ENCODE data around the gene RBM20.
"Not testable (repeated sequence)": the region's sequence is repeated elsewhere in the genome, so short reads cannot be mapped to it uniquely, and the experiment has no call there.

Gene RBM20

DNA sequence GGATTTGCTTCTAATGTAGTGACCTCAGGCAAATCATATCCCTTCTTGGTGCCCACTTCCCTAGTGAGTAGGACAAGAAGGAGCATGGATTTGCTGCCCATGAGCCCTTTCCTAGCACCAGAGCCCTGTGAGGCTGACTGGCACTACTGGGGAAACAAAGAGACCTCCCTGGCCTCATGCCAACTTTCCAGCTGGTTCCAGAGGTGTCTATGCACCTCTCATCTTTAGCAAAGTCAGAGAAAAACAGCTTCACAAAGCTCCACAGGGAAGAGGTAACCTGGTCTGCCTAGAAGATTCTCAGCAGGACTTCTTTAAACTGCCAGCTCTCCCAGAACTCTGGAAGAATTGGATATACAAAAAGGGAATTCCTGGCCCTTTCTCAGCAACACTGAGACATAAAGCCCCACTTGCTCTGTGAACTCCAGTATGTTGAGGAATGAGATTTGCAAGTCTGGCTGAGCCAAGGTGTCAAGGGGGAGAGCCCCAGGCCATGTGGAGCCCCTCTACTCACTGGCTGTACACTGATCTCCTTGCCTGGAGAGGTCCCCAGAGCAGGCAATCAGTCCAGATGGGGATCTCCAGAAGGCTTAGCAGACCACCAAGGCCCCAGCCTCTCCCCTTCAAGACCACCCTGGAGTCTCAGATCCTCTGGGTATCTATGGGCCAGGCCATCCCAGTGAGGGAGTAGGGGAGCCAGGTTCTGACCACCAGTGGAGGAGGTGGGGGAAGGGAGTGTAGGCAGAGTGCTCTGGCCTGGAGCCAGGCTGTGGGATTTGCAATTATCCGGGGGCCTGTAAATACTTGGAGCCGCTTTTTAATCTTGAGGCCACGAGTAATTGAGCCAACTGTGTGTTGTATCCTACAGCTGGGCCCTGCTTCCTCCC, 24.4 kb upstream of the RBM20 start:
- DNase-seq: no peak
- in situ Hi-C loops (cut with HindIII; ENCODE audit: low pct_ligation_motif_present, low pct_unique_long_range_greater_than_20kb, low sequenced_read_pairs): no loop called here

DNA sequence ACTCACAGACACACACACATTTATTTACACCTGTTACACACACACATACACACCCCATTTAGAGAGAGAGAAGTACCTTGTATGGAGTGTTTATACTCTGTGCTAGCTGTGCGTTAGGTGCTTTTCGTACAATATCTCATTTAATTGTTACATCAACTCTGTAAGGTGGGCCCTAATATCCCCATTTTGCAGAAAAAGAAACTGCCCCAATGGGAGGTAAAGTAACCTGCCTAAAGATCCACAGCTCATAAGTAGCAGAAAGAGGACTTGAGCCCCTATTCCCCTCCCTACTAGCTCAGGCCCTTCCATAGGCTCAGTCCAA, 23.8 kb upstream of the RBM20 start:
- no peak for DNase-seq
- in situ Hi-C loops (cut with HindIII; ENCODE audit: low pct_ligation_motif_present, low pct_unique_long_range_greater_than_20kb, low sequenced_read_pairs): no loop called here

DNA sequence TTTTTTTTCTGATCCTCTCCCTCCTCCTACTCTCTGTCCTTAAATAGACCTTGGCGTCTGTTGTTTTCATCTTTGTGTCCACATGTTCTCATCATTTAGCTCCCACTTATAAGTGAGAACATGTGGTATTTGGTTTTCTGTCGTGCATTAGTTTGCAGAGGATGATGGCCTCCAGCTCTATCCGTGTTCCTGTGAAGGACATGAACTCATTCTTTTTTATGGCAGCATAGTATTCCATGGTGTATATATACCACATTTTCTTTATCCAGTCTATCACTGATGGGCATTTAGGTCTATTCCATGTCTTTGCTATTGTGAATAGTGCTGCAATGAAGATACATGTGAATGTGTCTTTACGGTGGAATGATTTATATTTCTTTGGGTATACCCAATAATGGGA, 20.8 kb upstream of the RBM20 start:
- in situ Hi-C loops (cut with HindIII; ENCODE audit: low pct_ligation_motif_present, low pct_unique_long_range_greater_than_20kb, low sequenced_read_pairs); DNase-seq: not testable (repeated sequence)

DNA sequence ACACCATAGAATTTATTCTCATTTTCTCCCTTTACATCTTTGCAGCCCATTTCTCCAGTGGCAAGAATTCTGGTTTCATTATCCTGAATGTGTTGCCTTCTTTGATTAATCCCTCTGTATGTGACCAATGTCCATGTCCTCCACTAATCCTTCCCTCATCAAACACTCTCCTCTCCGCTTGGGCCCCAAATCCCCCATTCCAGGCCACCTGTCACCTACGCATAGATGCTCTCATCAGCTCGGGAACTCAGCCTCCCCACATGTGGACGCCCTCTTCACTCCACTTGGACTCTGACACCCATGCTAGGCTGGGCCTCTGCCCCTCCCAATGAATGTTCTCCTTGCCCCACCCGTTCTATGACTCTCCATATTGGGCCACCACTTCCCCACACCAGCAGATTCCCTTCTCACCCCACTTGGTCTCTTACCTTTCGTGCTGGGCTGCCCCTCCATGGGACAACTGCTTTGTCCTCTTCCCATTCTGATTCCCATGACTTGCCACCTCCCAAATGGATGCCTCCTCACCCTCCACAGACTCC, 18.7 kb upstream of the RBM20 start:
- no peak for DNase-seq
- in situ Hi-C loops (cut with HindIII; ENCODE audit: low pct_ligation_motif_present, low pct_unique_long_range_greater_than_20kb, low sequenced_read_pairs): no loop called here

DNA sequence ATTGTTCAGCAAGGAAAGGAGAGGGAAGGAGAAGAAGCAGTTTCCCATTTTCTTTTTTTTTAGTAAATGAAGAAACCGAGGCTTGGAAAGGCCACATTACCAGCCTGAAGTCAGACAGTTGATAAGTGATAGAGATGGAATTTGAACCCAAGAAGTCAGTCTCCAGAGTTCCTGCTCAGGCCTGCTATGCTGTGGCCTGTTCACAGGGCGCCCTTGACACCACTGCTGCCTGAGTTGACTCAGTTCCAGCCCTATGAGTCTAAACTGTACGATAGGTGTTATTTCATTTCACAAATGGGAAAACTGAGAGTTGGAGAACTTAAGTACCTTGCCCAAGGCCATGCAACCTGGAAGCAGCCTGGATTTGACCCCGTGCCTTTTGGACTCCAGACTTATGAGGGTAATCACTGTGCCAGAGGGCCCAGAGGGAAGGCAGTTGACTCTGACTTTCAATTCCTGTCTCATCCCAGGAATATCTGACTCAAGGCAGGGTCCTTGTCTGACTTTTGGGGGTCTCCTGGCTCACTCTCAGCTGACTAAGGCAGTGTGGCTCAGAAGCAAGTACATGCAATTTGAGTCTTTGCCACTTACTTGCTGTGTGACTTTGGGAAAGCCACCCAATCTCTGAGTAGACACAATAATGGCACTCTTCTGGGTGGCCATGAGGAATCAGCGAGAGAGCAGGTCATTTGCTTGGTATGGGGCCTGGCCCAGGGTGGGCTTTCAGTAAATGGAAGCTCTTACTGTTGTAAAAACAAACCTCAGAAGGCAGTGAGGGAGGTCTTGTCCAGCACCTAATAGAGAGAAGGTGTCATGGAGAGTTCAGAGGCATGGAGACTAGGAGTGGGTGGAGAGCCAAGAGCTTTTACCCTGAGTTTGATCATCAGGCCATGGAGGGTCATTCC, 17.9 kb upstream of the RBM20 start:
- in situ Hi-C loops (cut with HindIII; ENCODE audit: low pct_ligation_motif_present, low pct_unique_long_range_greater_than_20kb, low sequenced_read_pairs): no loop called here
- no peak for DNase-seq

DNA sequence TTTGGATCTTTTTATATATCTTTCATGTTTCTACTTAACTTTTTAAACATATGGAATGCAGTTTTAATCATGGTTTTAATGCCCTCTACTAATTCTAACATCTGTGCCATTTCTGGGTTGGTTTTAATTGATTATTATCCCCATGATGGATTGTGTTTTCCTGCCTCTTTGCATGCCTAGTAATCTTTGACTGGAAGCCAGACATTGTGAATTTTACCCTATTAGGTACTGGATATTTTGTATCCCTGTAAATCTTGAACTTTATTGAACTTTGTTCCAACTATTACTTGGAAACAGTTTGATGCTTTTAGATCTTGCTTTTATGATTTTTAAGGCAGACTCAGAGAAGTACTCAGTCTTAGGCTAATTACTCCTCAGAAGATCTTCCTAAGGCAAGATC, 16.0 kb upstream of the RBM20 start:
- in situ Hi-C loops (cut with HindIII; ENCODE audit: low pct_ligation_motif_present, low pct_unique_long_range_greater_than_20kb, low sequenced_read_pairs): no loop called here
- no peak for DNase-seq

DNA sequence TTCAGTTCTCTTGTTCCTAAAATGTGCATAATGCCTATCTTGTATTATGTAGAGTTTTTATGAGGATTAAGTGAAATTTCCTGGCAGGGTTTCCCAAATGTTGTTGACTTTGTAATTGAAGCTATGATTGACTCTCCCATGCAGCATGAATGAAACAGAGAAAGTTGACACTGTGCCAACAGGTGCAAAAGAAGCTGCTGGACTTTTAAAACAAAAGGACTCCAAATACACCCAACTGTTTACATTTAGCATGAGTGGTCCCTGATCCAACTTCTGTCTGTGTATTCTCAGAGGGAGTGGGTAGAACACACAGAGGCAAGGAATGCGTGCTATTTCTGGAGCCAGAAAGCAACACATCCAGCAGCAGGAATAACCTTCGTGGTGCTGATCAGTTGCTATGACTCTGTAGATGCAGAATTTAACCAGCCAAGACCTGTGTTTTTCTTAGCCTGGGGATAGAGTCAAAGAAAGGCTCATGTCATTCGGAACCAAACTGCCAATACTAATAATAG, 14.4 kb upstream of the RBM20 start:
- DNase-seq: no peak
- in situ Hi-C loops (cut with HindIII; ENCODE audit: low pct_ligation_motif_present, low pct_unique_long_range_greater_than_20kb, low sequenced_read_pairs): no loop called here

DNA sequence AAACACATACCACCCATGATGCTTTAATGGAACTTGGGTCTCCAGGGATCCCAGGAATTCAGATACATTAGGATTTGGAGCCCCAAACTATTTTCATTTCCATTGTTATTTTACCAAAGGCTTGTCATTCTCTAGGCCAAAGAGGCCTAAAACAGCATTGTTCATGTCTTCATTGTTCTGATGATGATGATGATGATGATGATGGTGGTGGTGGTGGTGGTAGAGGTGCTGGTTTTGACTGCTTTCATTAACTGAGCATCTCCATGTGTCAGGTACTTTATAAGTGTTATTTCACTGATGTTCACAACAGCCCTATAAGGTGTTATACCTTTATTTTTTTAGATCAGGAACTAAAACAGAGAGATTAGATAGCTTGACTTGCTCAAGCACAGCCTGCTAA, 12.2 kb upstream of the RBM20 start:
- in situ Hi-C loops (cut with HindIII; ENCODE audit: low pct_ligation_motif_present, low pct_unique_long_range_greater_than_20kb, low sequenced_read_pairs): no loop called here
- no peak for DNase-seq

DNA sequence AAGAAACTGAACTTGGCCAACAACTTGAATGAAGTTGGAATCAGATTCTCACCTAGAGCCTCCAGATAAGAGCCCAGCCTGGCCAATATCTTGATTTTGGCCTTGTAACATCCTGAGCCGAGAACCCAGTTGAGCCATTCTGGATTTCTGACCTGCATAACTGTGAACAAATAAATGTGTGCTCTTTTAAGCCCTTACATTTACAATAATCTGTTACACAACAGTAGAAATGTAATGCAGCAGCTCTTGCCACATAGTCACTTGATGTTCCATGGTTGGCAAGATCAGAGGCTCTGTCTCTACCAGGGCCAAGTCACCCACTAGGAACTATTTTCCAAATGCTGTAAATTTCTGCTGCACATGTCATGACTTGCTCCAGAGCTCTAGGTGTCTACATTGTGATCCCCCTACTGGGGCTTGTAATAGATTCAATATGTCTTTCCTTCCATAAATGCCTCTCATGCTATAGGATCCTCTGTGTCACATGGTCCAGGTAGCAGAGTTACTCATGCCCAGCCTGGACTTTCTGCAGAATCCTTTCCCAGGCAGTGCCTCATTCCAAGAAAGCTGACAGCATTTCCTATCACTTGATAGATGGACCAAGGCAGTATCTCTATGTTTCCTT, 11.4 kb upstream of the RBM20 start:
- in situ Hi-C loops (cut with HindIII; ENCODE audit: low pct_ligation_motif_present, low pct_unique_long_range_greater_than_20kb, low sequenced_read_pairs): no loop called here

DNA sequence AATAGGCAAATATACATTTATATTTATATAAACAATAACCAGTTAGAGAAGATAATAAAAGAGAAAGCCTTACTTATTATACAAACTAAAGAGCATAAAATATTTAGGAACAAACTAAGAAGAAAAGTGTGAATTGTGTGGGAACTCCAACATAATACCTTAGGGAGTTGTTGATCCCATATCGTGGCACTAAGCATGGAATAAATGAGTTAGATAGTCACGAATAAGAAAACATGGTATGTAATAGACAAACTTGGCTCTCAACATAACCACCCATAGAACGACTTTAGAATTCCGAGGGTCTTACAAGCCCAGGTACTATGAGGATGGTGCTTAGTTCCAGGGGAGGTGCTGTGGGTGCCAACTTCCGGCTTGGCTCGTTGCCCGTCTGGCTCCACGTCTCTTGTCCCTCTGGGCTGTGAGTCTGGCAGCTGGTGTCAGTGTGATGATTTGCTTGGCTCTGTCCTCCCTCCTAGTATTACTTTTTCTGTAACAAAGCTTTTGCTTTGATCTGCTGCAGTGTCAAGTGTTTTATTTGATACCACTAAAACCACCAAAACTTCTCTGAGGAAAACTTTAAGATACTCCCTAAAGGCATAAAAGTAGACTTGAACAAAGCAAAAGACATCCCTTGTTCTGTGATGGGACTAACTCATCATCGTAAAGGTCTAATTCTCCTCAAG, 9.5 kb upstream of the RBM20 start:
- in situ Hi-C loops (cut with HindIII; ENCODE audit: low pct_ligation_motif_present, low pct_unique_long_range_greater_than_20kb, low sequenced_read_pairs): no loop called here
- DNase-seq: no peak

More for the DNA sequence above, 11.4 kb upstream of the RBM20 start:
- DNase-seq: no peak

DNA sequence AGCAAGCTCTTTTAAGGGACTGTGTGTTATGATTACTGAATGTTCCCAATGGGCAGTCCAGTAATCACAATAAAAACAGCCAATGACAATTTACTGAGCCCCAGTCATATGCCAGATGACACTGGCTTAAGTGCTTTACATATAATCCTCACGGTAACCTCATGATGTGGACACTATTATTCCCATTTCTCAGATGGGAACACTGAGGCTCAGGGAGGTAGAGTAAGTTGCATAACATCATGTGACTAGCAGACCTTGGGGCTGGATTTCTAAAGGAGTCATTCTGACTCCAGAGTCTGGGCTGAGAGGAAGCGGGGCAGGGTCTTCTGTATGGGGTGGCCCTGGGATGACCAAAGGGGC, 7.6 kb upstream of the RBM20 start:
- DNase-seq: no peak
- in situ Hi-C loops (cut with HindIII; ENCODE audit: low pct_ligation_motif_present, low pct_unique_long_range_greater_than_20kb, low sequenced_read_pairs): no loop called here

DNA sequence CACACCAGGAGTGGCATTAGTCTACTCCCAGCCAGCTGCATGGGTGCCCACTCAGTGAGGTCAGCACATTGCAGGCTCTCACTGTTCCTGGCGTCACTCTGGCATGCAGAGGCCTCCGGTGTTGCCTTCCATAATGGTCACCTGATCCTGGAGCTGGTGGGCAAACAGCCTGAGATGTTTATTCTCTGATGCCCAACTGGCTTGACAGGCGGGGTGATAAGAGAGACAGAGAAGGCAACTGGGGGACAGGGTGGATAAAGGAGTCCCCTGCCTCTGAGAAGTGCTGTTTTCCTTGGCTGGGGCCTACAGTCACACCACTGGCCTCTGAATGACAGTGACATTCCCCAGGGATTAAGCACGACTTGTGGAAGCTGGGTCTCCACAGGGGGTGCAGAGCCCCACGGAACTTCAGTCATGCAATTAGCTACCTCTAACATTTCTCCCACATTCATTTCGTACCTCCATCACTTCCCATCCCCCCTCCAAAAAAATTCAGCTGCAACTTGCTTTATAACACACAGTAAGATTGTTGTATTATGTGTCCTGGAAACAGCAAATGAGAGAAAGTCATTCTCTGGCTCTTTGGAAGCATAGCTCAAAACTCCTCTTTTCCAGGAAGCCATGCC, 7.1 kb upstream of the RBM20 start:
- no peak for DNase-seq
- in situ Hi-C loops (cut with HindIII; ENCODE audit: low pct_ligation_motif_present, low pct_unique_long_range_greater_than_20kb, low sequenced_read_pairs): no loop called here

DNA sequence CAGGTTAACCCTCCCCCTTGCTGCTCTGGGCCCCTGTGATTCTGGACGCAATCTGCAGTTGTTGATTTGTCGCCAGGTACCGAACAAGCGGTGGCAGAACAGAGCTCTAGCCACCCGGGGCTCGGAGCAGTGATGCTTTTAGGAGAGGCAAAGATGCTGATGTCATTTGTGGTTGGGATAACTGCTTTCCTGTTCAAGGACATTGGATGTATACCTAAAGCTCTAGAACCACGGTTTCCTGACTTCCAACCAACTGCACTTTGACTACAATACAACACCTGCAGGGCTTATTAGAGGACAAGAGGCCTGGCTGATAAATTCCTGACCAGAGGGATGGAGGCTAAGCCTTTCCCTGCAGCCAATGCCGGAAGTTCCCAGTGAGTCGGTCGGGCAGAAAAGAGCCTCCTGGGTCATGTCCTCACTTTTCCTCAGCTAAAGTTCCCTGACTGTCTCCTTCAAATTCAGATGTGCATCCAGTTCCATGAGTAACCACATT, 6.5 kb upstream of the RBM20 start:
- in situ Hi-C loops (cut with HindIII; ENCODE audit: low pct_ligation_motif_present, low pct_unique_long_range_greater_than_20kb, low sequenced_read_pairs): no loop called here
- peak; percentile 31 for DNase-seq

DNA sequence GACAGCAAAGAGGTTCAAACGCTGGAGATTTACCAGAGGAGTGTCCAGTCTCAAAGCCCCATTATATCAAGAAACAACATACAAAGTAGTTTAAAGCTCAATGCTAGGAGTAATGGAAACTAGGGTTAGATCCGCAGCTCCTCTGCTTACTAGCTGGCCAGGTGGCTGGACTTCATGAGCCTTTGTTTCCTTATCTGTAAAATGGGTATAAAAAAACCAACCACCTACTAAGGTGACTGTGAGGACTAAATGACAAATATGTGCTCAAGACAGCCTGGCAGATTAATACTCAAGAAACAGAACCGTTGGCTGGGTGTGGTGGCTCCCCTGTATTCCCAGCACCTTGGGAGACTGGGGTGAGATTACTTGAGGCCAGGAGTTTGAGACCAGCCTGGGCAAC, 5.8 kb upstream of the RBM20 start:
- in situ Hi-C loops (cut with HindIII; ENCODE audit: low pct_ligation_motif_present, low pct_unique_long_range_greater_than_20kb, low sequenced_read_pairs): no loop called here
- DNase-seq: no peak

DNA sequence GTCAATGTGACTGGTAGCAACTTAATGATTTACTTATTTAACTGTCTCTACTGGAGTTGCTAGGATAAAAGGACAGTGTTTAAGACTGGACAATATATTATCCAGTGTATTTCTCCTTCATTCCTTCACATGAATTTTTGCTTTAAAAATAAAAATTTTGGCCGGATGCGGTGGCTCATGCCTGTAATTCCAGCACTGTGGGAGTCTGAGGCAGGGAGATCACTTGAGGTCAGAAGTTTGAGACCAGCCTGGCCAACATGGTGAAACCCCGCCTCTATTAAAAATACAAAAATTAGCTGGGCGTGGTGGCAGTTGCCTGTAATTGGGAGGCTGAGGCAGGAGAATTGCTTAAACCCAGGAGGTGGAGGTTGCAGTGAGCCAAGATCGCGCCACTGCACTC, 5.1 kb upstream of the RBM20 start:
- not testable (repeated sequence) for DNase-seq

DNA sequence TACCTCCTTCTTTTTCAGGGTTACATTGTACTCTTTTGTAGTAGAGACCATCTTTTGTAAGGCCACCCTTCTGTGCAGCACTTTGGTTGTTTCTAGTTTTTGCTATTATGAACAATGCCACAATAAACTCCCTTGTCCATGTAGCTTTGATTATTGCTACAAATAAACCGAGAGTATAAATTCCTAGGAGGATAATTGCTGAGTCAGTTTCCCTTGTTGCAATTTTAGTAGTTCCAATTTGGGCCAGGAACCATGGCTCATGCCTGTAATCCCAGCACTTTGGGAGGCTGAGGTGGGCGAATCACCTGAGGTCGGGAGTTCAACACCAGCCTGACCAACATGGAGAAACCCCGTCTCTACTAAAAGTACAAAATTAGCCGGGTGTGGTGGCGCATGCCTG, 4.3 kb upstream of the RBM20 start:
- DNase-seq; in situ Hi-C loops (cut with HindIII; ENCODE audit: low pct_ligation_motif_present, low pct_unique_long_range_greater_than_20kb, low sequenced_read_pairs): not testable (repeated sequence)

More for the DNA sequence above, 5.1 kb upstream of the RBM20 start:
- in situ Hi-C loops (cut with HindIII; ENCODE audit: low pct_ligation_motif_present, low pct_unique_long_range_greater_than_20kb, low sequenced_read_pairs): not testable (repeated sequence)

DNA sequence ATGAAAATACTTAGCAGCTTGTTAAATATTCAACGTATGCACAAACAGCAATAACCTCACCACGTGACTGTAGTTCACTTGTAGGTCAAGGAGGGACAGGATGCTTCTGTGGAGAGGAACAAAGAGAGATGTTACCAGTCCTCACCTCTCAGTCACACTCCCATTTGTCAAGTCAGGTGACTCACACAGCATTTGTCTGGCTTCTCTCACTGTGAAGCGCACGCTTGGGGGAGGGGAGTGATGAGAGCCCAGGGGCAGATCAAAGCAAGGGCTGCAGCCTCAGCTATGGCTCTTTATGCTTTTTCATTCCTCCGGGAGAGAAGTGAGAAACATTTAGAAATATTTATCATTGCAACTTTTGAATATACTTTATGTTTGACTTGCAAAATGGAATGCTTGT, 2.9 kb upstream of the RBM20 start:
- DNase-seq: peak; percentile 43

More for the DNA sequence above, 2.9 kb upstream of the RBM20 start:
- in situ Hi-C loops (cut with HindIII; ENCODE audit: low pct_ligation_motif_present, low pct_unique_long_range_greater_than_20kb, low sequenced_read_pairs): no loop called here

Measured in ACHN (cell line).